Thyroid gland (tissue), 4 donors: ENCODE measurements around the gene PLEKHG3. TPM values are rescaled to one million over a fixed set of nuclear protein-coding genes. Genes with fewer than 3 reads are reported as not detected.

ENCODE experiments used
- DNase-seq, 2 donors: peaks; one replicate each; pipeline ENCODE4 v3.0.0-alpha.2; 2019
- H3K27ac ChIP-seq, 3 donors: fragments of 200-600 bp; sonication (generic); 1 replicate in 2 of 3; 2 replicates in 1 of 3; pipeline ENCODE4 v1.5.1; 2016 to 2019; ENCODE audit warnings: mild to moderate bottlenecking in 1 of 3, moderate library complexity in 1 of 3
- H3K27me3 ChIP-seq: fragments of 200-600 bp; sonication (generic); one replicate; pipeline ENCODE4 v1.5.1; 2019
- H3K36me3 ChIP-seq, 2 donors: fragments of 200-600 bp; sonication (generic); one replicate each; pipeline ENCODE4 v1.5.1; 2016 to 2019
- H3K4me1 ChIP-seq, 2 donors: fragments of 200-600 bp; sonication (generic); one replicate each; pipeline ENCODE4 v1.5.1; 2017 to 2019
- H3K4me3 ChIP-seq, 3 donors: fragments of 200-600 bp; sonication (generic); replicated peaks in 1 of 3; 1 replicate in 2 of 3; 2 replicates in 1 of 3; pipeline ENCODE4 v1.5.1; 2016; ENCODE audit warnings: mild to moderate bottlenecking in 1 of 3
- H3K9me3 ChIP-seq: fragments of 200-600 bp; sonication (generic); one replicate; pipeline ENCODE4 v1.5.1; 2017
- CTCF ChIP-seq, 6 experiments: fragments of 200-600 bp in 3 of 6; fragments of 450-650 bp in 3 of 6; sonication (generic) in 3 of 6; IDR thresholded peaks; one replicate each; pipeline ENCODE4 v1.5.1; 2016 to 2019; ENCODE audit warnings: antibody characterized with exemption in 6 of 6, mild to moderate bottlenecking in 2 of 6, inconsistent platforms in 1 of 6, moderate library complexity in 1 of 6
- POLR2A ChIP-seq, 2 donors: fragments of 450-650 bp; IDR thresholded peaks; one replicate each; pipeline ENCODE4 v1.6.1; 2017; ENCODE audit warnings: antibody characterized with exemption in 2 of 2, mild to moderate bottlenecking in 2 of 2, moderate library complexity in 1 of 2
- WGBS, 2 donors: methylation state at CpG; one replicate each; pipeline ENCODE4 v1.1.5; 2017; 5-methylcytosine and 5-hydroxymethylcytosine counted together
- intact Hi-C: fragments of 100-400 bp; cut with DNase I; formaldehyde crosslinking; loops from one replicate; pipeline ENCODE4 v1.15.1; 2023
- total RNA-seq, 4 donors: library from RNA; depleted of rRNA; stranded (reverse); fragments of >200 nt; gene quantifications; one replicate each; pipeline ENCODE4 v1.2.3, GENCODE V29; 2016

The PLEKHG3 gene
- total RNA-seq, 4 donors from 2014 or later = 41.0 to 83.0 (median 54.6) TPM

GRCh38 chr14:64768401-64769095 lies 64.3 kb downstream of the PLEKHG3 start:
- intact Hi-C loops = no loop called here
- Histone ChIP-seq H3K36me3 (no peaks in the 10 kb centered on the region), H3K27me3 (no peaks in the 10 kb centered on the region), H3K27ac (no peak overlapping the region), H3K4me3 (no peak overlapping the region), H3K9me3 (no peaks in the 10 kb centered on the region), H3K4me1 (peaks cover 0 to 13% of the 10 kb centered on the region in 2 donors)
- TF ChIP-seq CTCF (IDR thresholded peaks at IDR 0.05) = no peak
- TF ChIP-seq POLR2A (IDR thresholded peaks at IDR 0.05) = no peak
- DNase-seq = no peak
- 65 to 78% methylated on average over 10 to 13 of the region's 13 CpGs for WGBS, 2 donors

GRCh38 chr14:64769096-64770020 lies 65.1 kb downstream of the PLEKHG3 start:
- 80 to 86% methylated on average over 7 to 17 of the region's 17 CpGs for WGBS, 2 donors

GRCh38 chr14:64770751-64771150 lies 66.5 kb downstream of the PLEKHG3 start:
- no peaks in the 10 kb centered on the region for H3K36me3 ChIP-seq
- DNase-seq = no peak

More at GRCh38 chr14:64769096-64770020, 65.1 kb downstream of the PLEKHG3 start:
- no peaks in the 10 kb centered on the region for H3K9me3 ChIP-seq
- H3K4me3 ChIP-seq = no peak overlapping the region
- H3K27ac ChIP-seq = no peak overlapping the region
- peaks cover 0 to 11% of the 10 kb centered on the region in 2 donors for H3K4me1 ChIP-seq
- intact Hi-C loops = no loop called here
- TF ChIP-seq POLR2A (IDR thresholded peaks at IDR 0.05) = no peak
- DNase-seq = no peak
- no peaks in the 10 kb centered on the region for H3K27me3 ChIP-seq
- no peaks in the 10 kb centered on the region for H3K36me3 ChIP-seq

GRCh38 chr14:64771161-64771560 lies 66.9 kb downstream of the PLEKHG3 start:
- Histone ChIP-seq H3K4me3 (no peak overlapping the region), H3K27ac (no peak overlapping the region), H3K9me3 (no peaks in the 10 kb centered on the region), H3K4me1 (peaks cover 0 to 5% of the 10 kb centered on the region in 2 donors), H3K36me3 (no peaks in the 10 kb centered on the region), H3K27me3 (no peaks in the 10 kb centered on the region)
- no peak for DNase-seq
- WGBS, 2 donors = 71 to 88% methylated on average over 2 of the region's 2 CpGs
- intact Hi-C loops = no loop called here
- no peak for TF ChIP-seq CTCF (IDR thresholded peaks at IDR 0.05)
- TF ChIP-seq POLR2A (IDR thresholded peaks at IDR 0.05) = no peak

More at GRCh38 chr14:64770751-64771150, 66.5 kb downstream of the PLEKHG3 start:
- no peaks in the 10 kb centered on the region for H3K27me3 ChIP-seq
- no peak overlapping the region for H3K27ac ChIP-seq
- intact Hi-C loops = no loop called here
- WGBS, 2 donors = 93 to 96% methylated on average over 12 to 17 of the region's 18 CpGs
- no peak for TF ChIP-seq POLR2A (IDR thresholded peaks at IDR 0.05)
- TF ChIP-seq CTCF (IDR thresholded peaks at IDR 0.05) = no peak
- H3K4me1 ChIP-seq = peaks cover 0 to 5% of the 10 kb centered on the region in 2 donors
- H3K9me3 ChIP-seq = no peaks in the 10 kb centered on the region
- H3K4me3 ChIP-seq = no peak overlapping the region

- WGBS, 2 donors = 95 to 96% methylated on average over 9 to 31 of the region's 36 CpGs
- DNase-seq = no peak
Measured at GRCh38 chr14:64772397-64772950, 68.2 kb downstream of the PLEKHG3 start.

More at GRCh38 chr14:64772397-64772950, 68.2 kb downstream of the PLEKHG3 start:
- Histone ChIP-seq H3K27ac (no peak overlapping the region), H3K4me1 (peaks cover 0 to 3% of the 10 kb centered on the region in 2 donors), H3K4me3 (no peak overlapping the region), H3K27me3 (no peaks in the 10 kb centered on the region), H3K36me3 (no peaks in the 10 kb centered on the region), H3K9me3 (no peaks in the 10 kb centered on the region)
- intact Hi-C loops = no loop called here
- TF ChIP-seq POLR2A (IDR thresholded peaks at IDR 0.05) = no peak
- TF ChIP-seq CTCF (IDR thresholded peaks at IDR 0.05) = no peak
